Tibial nerve (tissue), 4 donors: Measurements from ENCODE around the gene SLC38A7.
"Not testable (repeated sequence)": the region's sequence is repeated elsewhere in the genome, so short reads cannot be mapped to it uniquely, and the experiment has no call there.

Source experiments
- CTCF ChIP-seq, 5 experiments: fragments of 200-600 bp in 3 of 5; fragments of 450-650 bp in 2 of 5; sonication (generic) in 3 of 5; IDR thresholded peaks; one replicate each; pipeline ENCODE4 v1.5.1; 2016 to 2019; ENCODE audit warnings: antibody characterized with exemption in 5 of 5, mild to moderate bottlenecking in 3 of 5, moderate library complexity in 2 of 5
- EP300 ChIP-seq, 2 donors: sonication (generic); formaldehyde crosslinking; IDR thresholded peaks; one replicate each; pipeline ENCODE4 v1.6.1; 2017; ENCODE audit warnings: antibody characterized with exemption in 2 of 2, mild to moderate bottlenecking in 1 of 2
- POLR2A ChIP-seq, 2 donors: fragments of 450-650 bp; IDR thresholded peaks; one replicate each; pipeline ENCODE4 v1.6.1; 2017; ENCODE audit warnings: antibody characterized with exemption in 2 of 2, mild to moderate bottlenecking in 2 of 2, moderate library complexity in 2 of 2

GRCh38 chr16:58637021-58637420 is 47.5 kb downstream of the SLC38A7 start:
- not testable (repeated sequence) for TF ChIP-seq CTCF, EP300, POLR2A (IDR thresholded peaks at IDR 0.05)
